ENCODE measurements around the gene PPP2R2D.

DNA sequence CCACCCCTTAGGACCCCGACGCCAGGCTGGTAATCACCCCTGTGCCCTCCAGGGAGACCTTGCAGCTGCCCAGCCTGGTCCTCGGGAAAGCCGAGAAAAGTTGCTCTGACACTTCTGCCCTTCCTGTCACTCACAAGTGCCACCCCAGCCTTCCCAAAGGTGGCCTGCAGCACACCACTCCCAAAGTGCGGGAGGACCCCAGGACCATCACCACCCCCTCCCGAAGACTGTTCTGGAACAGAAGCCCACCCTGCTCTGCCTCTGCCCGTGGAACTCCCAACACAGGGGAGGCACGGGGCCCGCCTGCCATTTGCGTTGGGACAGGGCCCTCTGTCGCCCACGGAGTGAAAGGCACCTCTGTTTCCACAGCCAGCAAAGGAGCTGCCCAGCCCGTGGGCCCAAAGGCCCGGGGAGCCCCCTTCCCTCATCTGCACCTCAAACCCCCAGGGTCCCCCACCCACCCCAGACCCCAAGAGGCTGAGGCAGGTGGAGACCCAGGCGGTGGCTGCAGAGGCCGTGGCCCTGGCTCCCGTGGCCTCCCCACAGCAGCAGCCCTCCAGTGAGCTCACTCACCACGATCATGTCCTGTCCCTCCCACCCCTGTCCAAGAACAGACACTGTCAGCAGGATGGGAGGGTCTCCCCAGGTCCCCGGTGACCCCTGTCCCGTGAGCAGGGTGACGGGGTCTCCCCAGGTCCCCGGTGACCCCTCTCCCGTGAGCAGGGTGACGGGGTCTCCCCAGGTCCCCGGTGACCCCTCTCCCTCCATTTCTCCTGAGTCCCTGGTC lies 47.8 kb upstream of the PPP2R2D start:
- TF ChIP-seq CTCF (IDR thresholded peaks at IDR 0.05 in 4 of 5, conservative IDR thresholded peaks at IDR 0.05 in 1 of 5) (no peak), POLR2A (IDR thresholded peaks at IDR 0.05) (no peak)

All from gastrocnemius medialis (tissue), 4 donors.